ENCODE data around the gene ERC2.

Gene ERC2

GRCh38 chr3:56144805-56145204 lies 323.5 kb downstream of the ERC2 start:
- peaks cover 0 to 7% of the 10 kb centered on the region in 2 donors for H3K27me3 Mint-ChIP-seq
- H3K36me3 Mint-ChIP-seq (ENCODE audit: insufficient read depth), result no peaks in the 10 kb centered on the region
- H3K9me3 Mint-ChIP-seq, result peaks cover 0 to 2% of the 10 kb centered on the region in 2 donors
- ATAC-seq (replicated peaks) (no peak), DNase-seq (no peak)
- H3K27ac Mint-ChIP-seq, result no peak overlapping the region
- no peaks in the 10 kb centered on the region for H3K4me1 Mint-ChIP-seq (ENCODE audit: low read depth in 2 of 2)
- no peak overlapping the region for H3K4me3 Mint-ChIP-seq

GRCh38 chr3:56137415-56137814 lies 330.9 kb downstream of the ERC2 start:
- Mint-ChIP-seq H3K36me3 (ENCODE audit: insufficient read depth) (no peaks in the 10 kb centered on the region), H3K4me3 (no peak overlapping the region), H3K27me3 (no peaks in the 10 kb centered on the region), H3K9me3 (peaks cover 0 to 2% of the 10 kb centered on the region in 2 donors), H3K4me1 (ENCODE audit: low read depth in 2 of 2) (no peaks in the 10 kb centered on the region), H3K27ac (no peak overlapping the region)
- no peak for DNase-seq
- ATAC-seq (replicated peaks), result no peak

- Mint-ChIP-seq H3K4me3 (no peak overlapping the region), H3K27ac (no peak overlapping the region), H3K36me3 (ENCODE audit: insufficient read depth) (no peaks in the 10 kb centered on the region), H3K9me3 (peaks cover 0 to 2% of the 10 kb centered on the region in 2 donors), H3K27me3 (no peaks in the 10 kb centered on the region), H3K4me1 (ENCODE audit: low read depth in 2 of 2) (no peaks in the 10 kb centered on the region)
- DNase-seq, result no peak
- no peak for ATAC-seq (replicated peaks)
These were observed 331.8 kb downstream of the ERC2 start for GRCh38 chr3:56136514-56136913.

GRCh38 chr3:56135941-56136340 lies 332.3 kb downstream of the ERC2 start:
- no peak overlapping the region for H3K27ac Mint-ChIP-seq
- peaks cover 0 to 2% of the 10 kb centered on the region in 2 donors for H3K9me3 Mint-ChIP-seq
- H3K36me3 Mint-ChIP-seq (ENCODE audit: insufficient read depth), result no peaks in the 10 kb centered on the region
- ATAC-seq (replicated peaks) (no peak), DNase-seq (no peak)
- H3K27me3 Mint-ChIP-seq, result no peaks in the 10 kb centered on the region
- no peaks in the 10 kb centered on the region for H3K4me1 Mint-ChIP-seq (ENCODE audit: low read depth in 2 of 2)
- no peak overlapping the region for H3K4me3 Mint-ChIP-seq

- H3K4me1 Mint-ChIP-seq (ENCODE audit: low read depth in 2 of 2), result no peaks in the 10 kb centered on the region
- DNase-seq (no peak), ATAC-seq (replicated peaks) (no peak)
- H3K27ac Mint-ChIP-seq, result no peak overlapping the region
- H3K9me3 Mint-ChIP-seq, result peaks cover 0 to 1% of the 10 kb centered on the region in 2 donors
- H3K36me3 Mint-ChIP-seq (ENCODE audit: insufficient read depth), result no peaks in the 10 kb centered on the region
- H3K4me3 Mint-ChIP-seq, result no peak overlapping the region
- H3K27me3 Mint-ChIP-seq, result no peaks in the 10 kb centered on the region
These were observed 334.8 kb downstream of the ERC2 start for GRCh38 chr3:56133423-56133822.

- Mint-ChIP-seq H3K9me3 (no peaks in the 10 kb centered on the region), H3K36me3 (ENCODE audit: insufficient read depth) (no peaks in the 10 kb centered on the region), H3K4me3 (no peak overlapping the region), H3K27me3 (no peaks in the 10 kb centered on the region), H3K27ac (no peak overlapping the region), H3K4me1 (ENCODE audit: low read depth in 2 of 2) (no peaks in the 10 kb centered on the region)
- ATAC-seq (replicated peaks), result no peak
- DNase-seq, result no peak
These were observed 335.5 kb downstream of the ERC2 start for GRCh38 chr3:56132762-56133161.

GRCh38 chr3:56131974-56132590 lies 336.2 kb downstream of the ERC2 start:
- Mint-ChIP-seq H3K36me3 (ENCODE audit: insufficient read depth) (no peaks in the 10 kb centered on the region), H3K27ac (no peak overlapping the region), H3K4me1 (ENCODE audit: low read depth in 2 of 2) (no peaks in the 10 kb centered on the region), H3K27me3 (no peaks in the 10 kb centered on the region), H3K9me3 (no peaks in the 10 kb centered on the region), H3K4me3 (no peak overlapping the region)
- DNase-seq (no peak), ATAC-seq (replicated peaks) (no peak)

- no peaks in the 10 kb centered on the region for H3K27me3 Mint-ChIP-seq
- no peak for ATAC-seq (replicated peaks)
- H3K27ac Mint-ChIP-seq, result no peak overlapping the region
- no peaks in the 10 kb centered on the region for H3K9me3 Mint-ChIP-seq
- no peaks in the 10 kb centered on the region for H3K4me1 Mint-ChIP-seq (ENCODE audit: low read depth in 2 of 2)
- no peaks in the 10 kb centered on the region for H3K36me3 Mint-ChIP-seq (ENCODE audit: insufficient read depth)
- DNase-seq, result no peak
- no peak overlapping the region for H3K4me3 Mint-ChIP-seq
These were observed 338.2 kb downstream of the ERC2 start for GRCh38 chr3:56130036-56130435.

GRCh38 chr3:56126632-56127031 lies 341.6 kb downstream of the ERC2 start:
- H3K9me3 Mint-ChIP-seq, result no peaks in the 10 kb centered on the region
- no peak for DNase-seq
- H3K36me3 Mint-ChIP-seq (ENCODE audit: insufficient read depth), result no peaks in the 10 kb centered on the region
- no peaks in the 10 kb centered on the region for H3K27me3 Mint-ChIP-seq
- ATAC-seq (replicated peaks), result no peak
- no peak overlapping the region for H3K27ac Mint-ChIP-seq
- H3K4me1 Mint-ChIP-seq (ENCODE audit: low read depth in 2 of 2), result no peaks in the 10 kb centered on the region
- no peak overlapping the region for H3K4me3 Mint-ChIP-seq

GRCh38 chr3:56125358-56126005 lies 342.8 kb downstream of the ERC2 start:
- DNase-seq, result no peak
- no peak for ATAC-seq (replicated peaks)
- Mint-ChIP-seq H3K4me1 (ENCODE audit: low read depth in 2 of 2) (no peaks in the 10 kb centered on the region), H3K9me3 (no peaks in the 10 kb centered on the region), H3K27ac (no peak overlapping the region), H3K27me3 (no peaks in the 10 kb centered on the region), H3K4me3 (no peak overlapping the region), H3K36me3 (ENCODE audit: insufficient read depth) (no peaks in the 10 kb centered on the region)

- no peak overlapping the region for H3K27ac Mint-ChIP-seq
- no peak overlapping the region for H3K4me3 Mint-ChIP-seq
These were observed 343.7 kb downstream of the ERC2 start for GRCh38 chr3:56124546-56124945.

GRCh38 chr3:56123487-56123886 lies 344.8 kb downstream of the ERC2 start:
- Mint-ChIP-seq H3K27me3 (no peaks in the 10 kb centered on the region), H3K27ac (no peak overlapping the region), H3K36me3 (ENCODE audit: insufficient read depth) (no peaks in the 10 kb centered on the region), H3K4me3 (no peak overlapping the region), H3K9me3 (peaks cover 0 to 2% of the 10 kb centered on the region in 2 donors), H3K4me1 (ENCODE audit: low read depth in 2 of 2) (no peaks in the 10 kb centered on the region)
- DNase-seq (no peak), ATAC-seq (replicated peaks) (no peak)

More at GRCh38 chr3:56124546-56124945, 343.7 kb downstream of the ERC2 start:
- ATAC-seq (replicated peaks) (no peak), DNase-seq (no peak)
- Mint-ChIP-seq H3K27me3 (no peaks in the 10 kb centered on the region), H3K9me3 (peaks cover 0 to 2% of the 10 kb centered on the region in 2 donors), H3K36me3 (ENCODE audit: insufficient read depth) (no peaks in the 10 kb centered on the region), H3K4me1 (ENCODE audit: low read depth in 2 of 2) (no peaks in the 10 kb centered on the region)

- DNase-seq (no peak), ATAC-seq (replicated peaks) (no peak)
- Mint-ChIP-seq H3K4me1 (ENCODE audit: low read depth in 2 of 2) (no peaks in the 10 kb centered on the region), H3K4me3 (no peak overlapping the region), H3K27me3 (no peaks in the 10 kb centered on the region), H3K36me3 (ENCODE audit: insufficient read depth) (no peaks in the 10 kb centered on the region), H3K27ac (no peak overlapping the region), H3K9me3 (peaks cover 0 to 2% of the 10 kb centered on the region in 2 donors)
These were observed 345.4 kb downstream of the ERC2 start for GRCh38 chr3:56122911-56123310.

- DNase-seq (no peak), ATAC-seq (replicated peaks) (no peak)
- H3K27me3 Mint-ChIP-seq, result no peaks in the 10 kb centered on the region
- no peak overlapping the region for H3K27ac Mint-ChIP-seq
- no peaks in the 10 kb centered on the region for H3K36me3 Mint-ChIP-seq (ENCODE audit: insufficient read depth)
- H3K4me1 Mint-ChIP-seq (ENCODE audit: low read depth in 2 of 2), result no peaks in the 10 kb centered on the region
- H3K9me3 Mint-ChIP-seq, result peaks cover under 1 to 4% of the 10 kb centered on the region in 2 donors
- H3K4me3 Mint-ChIP-seq, result no peak overlapping the region
These were observed 346.6 kb downstream of the ERC2 start for GRCh38 chr3:56121716-56122115.
